HAP-1 (cell line): Measurements from ENCODE around the gene FUZ.

Experiments
- DNase-seq, 2 experiments: peaks; one replicate each; pipeline ENCODE4 v3.0.0-alpha.2; 2016 to 2020; ENCODE audit warnings: low spot score in 2 of 2
- H3K27me3 ChIP-seq: fragments of 250-450 bp; sonication (Bioruptor Pico); 2 replicates; pipeline ENCODE4 v1.5.1; 2020; ENCODE audit warnings: low read depth, mild to moderate bottlenecking, moderate library complexity
- H3K36me3 ChIP-seq: fragments of 250-450 bp; sonication (Bioruptor Pico); replicated peaks from 2 replicates; pipeline ENCODE4 v1.5.1; 2020; ENCODE audit warnings: mild to moderate bottlenecking
- H3K4me1 ChIP-seq: fragments of 250-450 bp; sonication (Bioruptor Pico); 2 replicates; pipeline ENCODE4 v1.5.1; 2020; ENCODE audit warnings: mild to moderate bottlenecking
- H3K4me3 ChIP-seq: fragments of 250-450 bp; sonication (Bioruptor Pico); 2 replicates; pipeline ENCODE4 v1.5.1; 2020; ENCODE audit warnings: mild to moderate bottlenecking, moderate library complexity
- H3K9me3 ChIP-seq: fragments of 250-450 bp; sonication (Bioruptor Pico); 2 replicates; pipeline ENCODE4 v1.5.1; 2020; ENCODE audit warnings: mild to moderate bottlenecking, moderate library complexity
- in situ Hi-C: fragments of 300-500 bp; cut with MboI; formaldehyde crosslinking; loops from 3 replicates; pipeline ENCODE4 v1.14.3; 2020; ENCODE audit warnings: low sequenced_read_pairs, inconsistent platforms, mixed read lengths

Gene FUZ

DNA sequence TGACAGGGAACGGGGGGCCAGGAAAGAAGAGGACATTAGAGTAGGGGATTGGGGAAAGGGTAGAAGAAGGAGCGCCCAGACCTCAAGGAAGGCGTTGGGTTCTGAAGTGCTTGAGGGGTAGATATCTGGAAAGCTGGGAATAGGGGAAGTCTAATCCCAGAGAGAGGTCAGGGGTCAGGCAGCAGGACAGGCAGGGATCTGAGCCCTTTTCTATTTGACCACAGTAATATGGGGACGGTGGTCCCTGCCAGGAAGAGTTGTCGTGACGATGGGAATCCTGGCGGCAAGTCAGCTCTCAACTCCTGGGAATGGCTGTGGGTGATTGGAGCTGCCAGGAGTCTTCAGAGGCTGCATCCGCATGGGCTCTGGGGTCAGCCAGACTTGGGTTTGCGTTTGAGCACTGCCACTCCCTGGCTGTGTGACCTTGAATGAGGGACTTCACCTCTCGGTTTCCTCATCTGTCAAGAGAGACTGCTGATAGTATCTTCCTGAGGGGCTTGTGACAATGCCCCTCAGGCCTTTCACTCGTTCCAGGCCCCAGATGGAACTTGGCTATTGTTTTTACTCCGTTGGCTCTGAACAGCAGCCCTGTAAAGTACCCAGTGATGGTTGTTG, 45.0 kb downstream of the FUZ start:
- no peaks in the 10 kb centered on the region for H3K27me3 ChIP-seq
- DNase-seq, result no peak
- H3K4me3 ChIP-seq, result peak overlapping the region; percentile 94
- no peaks in the 10 kb centered on the region for H3K36me3 ChIP-seq
- peaks cover 5% of the 10 kb centered on the region for H3K4me1 ChIP-seq
- no peaks in the 10 kb centered on the region for H3K9me3 ChIP-seq
- in situ Hi-C loops, result no loop called here

GRCh38 chr19:49767381-49767780, 45.7 kb downstream of the FUZ start:
- Histone ChIP-seq H3K36me3 (no peaks in the 10 kb centered on the region), H3K4me3 (peak overlapping the region; percentile 94), H3K9me3 (no peaks in the 10 kb centered on the region), H3K4me1 (peaks cover 5% of the 10 kb centered on the region), H3K27me3 (no peaks in the 10 kb centered on the region)
- in situ Hi-C loops, result no loop called here
- no peak for DNase-seq

DNA sequence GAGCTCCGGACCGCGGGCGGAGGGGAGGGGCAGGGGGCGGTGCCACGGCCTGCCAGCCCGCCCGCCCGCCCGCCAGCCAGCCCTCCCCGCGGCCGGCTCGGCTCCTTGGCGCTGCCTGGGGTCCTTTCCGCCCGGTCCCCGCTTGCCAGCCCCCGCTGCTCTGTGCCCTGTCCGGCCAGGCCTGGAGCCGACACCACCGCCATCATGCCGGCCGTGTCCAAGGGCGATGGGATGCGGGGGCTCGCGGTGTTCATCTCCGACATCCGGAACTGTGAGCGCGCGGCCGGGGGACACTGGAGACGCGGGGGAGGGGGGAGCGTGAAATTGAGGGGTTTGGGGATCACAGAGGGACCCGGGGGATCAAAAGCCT, 46.2 kb downstream of the FUZ start, which contains the start of gene AP2A1:
TSS of gene AP2A1 (plus strand) at position 72 of the 370 bp plus-strand sequence. CDS start at position 205, 133 bp downstream.
- Histone ChIP-seq H3K4me3 (peak within 1 kb of the TSS; percentile 94), H3K27me3 (no peaks in the 10 kb centered on the region), H3K9me3 (no peaks in the 10 kb centered on the region), H3K4me1 (peaks cover 5% of the 10 kb centered on the region), H3K36me3 (no peaks in the 10 kb centered on the region)
- in situ Hi-C loops, result no loop called here
- DNase-seq, result no peak

DNA sequence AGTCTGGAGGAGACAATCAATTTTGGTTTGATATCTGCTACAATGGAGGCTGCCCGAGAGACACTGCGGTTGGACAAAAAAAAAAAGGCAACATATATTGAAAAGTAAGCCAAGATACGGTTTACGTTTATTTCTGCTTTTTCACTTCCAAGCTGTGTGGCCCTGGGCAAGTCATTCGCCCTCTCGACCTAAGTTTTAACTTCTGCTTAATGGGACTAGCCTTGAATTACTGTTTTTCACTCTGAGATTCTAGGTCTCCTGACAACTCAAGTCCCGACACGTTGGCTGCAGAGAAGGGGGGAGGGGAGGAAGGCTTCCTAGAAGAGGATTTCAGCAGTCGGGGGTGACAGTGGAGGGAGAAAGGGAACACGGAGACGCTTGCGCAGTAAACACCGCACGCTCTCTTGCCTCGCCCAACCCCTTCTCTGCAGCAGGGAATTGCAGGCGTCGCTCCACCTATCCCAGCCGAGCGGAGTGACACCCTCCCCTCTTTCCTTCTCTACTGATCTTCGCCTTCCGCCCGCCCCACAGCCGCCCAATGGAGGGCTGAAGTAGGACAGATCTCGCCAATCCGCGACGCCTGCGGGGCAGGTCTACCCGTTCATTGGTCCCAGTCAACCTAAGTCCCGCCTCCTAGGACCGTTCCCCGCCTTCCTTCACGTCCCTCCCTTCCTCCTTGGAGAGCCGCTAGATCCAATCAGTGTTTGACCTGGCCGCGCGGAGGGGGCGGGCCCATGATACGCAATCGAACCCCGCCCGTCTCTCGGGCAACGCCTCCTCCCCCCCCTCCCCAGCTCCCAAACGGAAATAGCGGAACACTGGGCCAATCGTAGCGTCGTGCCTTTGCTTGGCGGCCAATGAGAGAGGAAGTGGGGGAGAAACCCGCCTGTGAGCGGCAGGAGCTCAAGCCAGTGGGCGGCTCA, 46.8 kb downstream of the FUZ start:
- H3K27me3 ChIP-seq, result no peaks in the 10 kb centered on the region
- peaks cover 5% of the 10 kb centered on the region for H3K4me1 ChIP-seq
- H3K4me3 ChIP-seq, result peak overlapping the region; percentile 24
- no peaks in the 10 kb centered on the region for H3K9me3 ChIP-seq
- in situ Hi-C loops, result no loop called here
- H3K36me3 ChIP-seq, result no peaks in the 10 kb centered on the region
- peak; percentile 99 for DNase-seq

DNA sequence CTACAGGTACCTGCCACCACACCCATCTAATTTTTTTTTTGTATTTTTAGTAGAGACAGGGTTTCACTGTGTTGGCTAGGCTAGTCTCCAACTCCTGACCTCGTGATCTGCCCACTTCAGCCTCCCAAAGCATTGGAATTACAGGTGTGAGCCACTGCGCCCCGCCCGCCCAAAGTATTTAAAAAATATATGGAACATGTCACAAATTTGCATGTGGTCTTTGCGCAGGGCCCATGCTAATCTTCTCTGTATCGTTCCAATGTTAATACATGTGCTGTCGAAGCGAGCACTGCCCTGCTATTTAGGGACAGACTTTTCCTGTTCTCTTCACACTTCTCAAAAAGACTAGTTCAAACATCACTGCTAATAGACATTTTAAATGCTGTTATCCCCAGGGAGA, 48.8 kb downstream of the FUZ start:
- in situ Hi-C loops, result no loop called here
- Histone ChIP-seq H3K9me3 (no peaks in the 10 kb centered on the region), H3K36me3 (no peaks in the 10 kb centered on the region), H3K4me1 (peaks cover 5% of the 10 kb centered on the region), H3K27me3 (no peaks in the 10 kb centered on the region), H3K4me3 (no peak overlapping the region)
- no peak for DNase-seq

DNA sequence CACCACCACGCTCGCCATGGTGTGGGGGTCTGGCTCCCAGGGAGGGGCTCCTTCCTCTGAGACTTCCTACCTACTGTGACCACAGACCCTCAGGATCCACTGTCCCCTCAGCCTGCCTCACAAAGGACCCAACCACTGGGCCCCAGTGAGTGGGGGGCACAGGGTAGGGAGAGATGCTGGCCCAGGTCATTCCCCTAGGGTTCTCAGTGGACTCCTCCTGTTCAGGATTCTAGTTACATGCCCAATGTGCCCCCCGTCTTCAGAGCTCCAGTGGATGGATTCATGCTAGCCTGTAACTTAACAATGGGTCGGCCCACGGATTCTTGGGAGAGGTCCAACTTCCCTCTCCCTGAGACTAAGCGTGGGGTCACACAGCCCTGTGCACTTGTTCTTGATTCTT, 49.9 kb downstream of the FUZ start, which contains the start of gene TSKS:
TSS of gene TSKS (minus strand) at position 77 of the 400 bp plus-strand sequence. CDS start at position 18, 59 bp downstream.
- no peak within 1 kb of the TSS for H3K4me3 ChIP-seq
- no peak for DNase-seq
- no peaks in the 10 kb centered on the region for H3K9me3 ChIP-seq
- no peaks in the 10 kb centered on the region for H3K27me3 ChIP-seq
- no peaks in the 10 kb centered on the region for H3K36me3 ChIP-seq
- in situ Hi-C loops, result no loop called here
- H3K4me1 ChIP-seq, result peaks cover 5% of the 10 kb centered on the region

GRCh38 chr19:49761625-49762311, 51.3 kb downstream of the FUZ start:
- in situ Hi-C loops, result no loop called here
- peaks cover 3% of the 10 kb centered on the region; the same call in 1 of the 2 replicates for H3K4me1 ChIP-seq
- H3K9me3 ChIP-seq, result no peaks in the 10 kb centered on the region
- H3K27me3 ChIP-seq, result no peaks in the 10 kb centered on the region
- H3K36me3 ChIP-seq, result no peaks in the 10 kb centered on the region
- no peak overlapping the region for H3K4me3 ChIP-seq
- DNase-seq, result no peak

DNA sequence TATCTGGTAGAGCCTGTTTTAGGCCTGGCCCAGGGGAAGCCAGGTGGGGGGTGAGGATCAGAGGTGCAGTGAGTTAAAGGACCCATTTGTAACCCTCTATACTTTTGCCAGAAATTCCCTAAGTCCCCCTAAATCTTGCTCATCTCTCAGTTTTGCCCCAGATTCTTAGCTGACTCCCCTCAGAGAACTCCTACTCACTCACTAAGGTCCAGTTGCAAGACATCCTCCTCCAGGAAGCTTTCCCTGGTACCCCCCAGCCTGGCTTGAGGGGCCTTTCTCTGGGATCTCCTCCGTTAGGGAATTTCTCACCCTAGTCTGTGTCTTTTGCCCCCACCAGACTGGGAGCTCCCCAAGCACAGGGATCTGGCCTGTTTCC, 51.9 kb downstream of the FUZ start:
- in situ Hi-C loops, result no loop called here
- no peaks in the 10 kb centered on the region for H3K27me3 ChIP-seq
- H3K4me3 ChIP-seq, result no peak overlapping the region
- no peak for DNase-seq
- H3K36me3 ChIP-seq, result no peaks in the 10 kb centered on the region
- H3K4me1 ChIP-seq, result peaks cover 3% of the 10 kb centered on the region; the same call in 1 of the 2 replicates
- H3K9me3 ChIP-seq, result peaks cover under 1% of the 10 kb centered on the region; the same call in 1 of the 2 replicates

DNA sequence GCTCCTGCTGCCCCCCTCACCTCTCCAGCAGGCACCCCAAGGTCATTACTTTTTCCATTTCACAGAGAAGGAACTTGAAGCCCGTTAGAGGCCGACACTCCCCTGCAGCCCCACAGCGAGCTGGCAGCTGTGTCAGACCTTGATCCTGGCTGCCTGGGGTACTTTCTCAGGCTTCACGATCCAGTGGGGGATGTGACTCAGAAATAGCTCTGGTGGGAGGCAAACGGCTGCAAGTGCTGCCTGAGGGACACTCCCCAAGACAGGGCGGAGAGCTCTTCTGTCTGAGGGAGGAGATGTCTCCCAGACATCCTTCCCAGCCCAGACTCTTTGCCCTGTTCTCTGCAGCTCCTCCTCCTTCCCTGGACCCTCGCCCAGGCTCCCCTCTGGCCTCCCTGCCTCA, 54.8 kb downstream of the FUZ start:
- Histone ChIP-seq H3K36me3 (no peaks in the 10 kb centered on the region), H3K4me3 (no peak overlapping the region), H3K27me3 (no peaks in the 10 kb centered on the region), H3K9me3 (peaks cover 5% of the 10 kb centered on the region; the same call in 1 of the 2 replicates), H3K4me1 (no peaks in the 10 kb centered on the region)
- no peak for DNase-seq
- in situ Hi-C loops, result no loop called here
